ENCODE data around the gene INPP5B.

DNA sequence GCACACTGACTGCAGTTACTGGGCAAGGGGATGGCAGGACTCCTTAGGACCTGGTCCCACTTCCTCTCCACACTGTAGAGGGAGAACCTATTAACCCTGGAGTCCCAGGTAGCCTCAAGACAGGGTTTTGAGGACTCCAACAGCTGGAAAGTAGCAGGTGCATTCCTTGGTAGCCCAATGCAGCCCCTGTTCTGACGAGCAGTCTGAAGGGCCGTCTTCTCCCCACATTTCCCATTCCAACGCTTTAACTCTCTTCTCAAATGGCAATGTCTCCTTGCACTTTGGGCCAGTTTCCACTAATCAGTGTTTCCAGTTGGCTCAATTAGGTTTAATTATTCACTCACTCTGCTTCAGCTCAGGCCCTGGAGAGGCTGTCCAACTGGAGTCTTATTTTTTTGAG is 8.8 kb upstream of the INPP5B start:
- TF ChIP-seq, protein P1, sequence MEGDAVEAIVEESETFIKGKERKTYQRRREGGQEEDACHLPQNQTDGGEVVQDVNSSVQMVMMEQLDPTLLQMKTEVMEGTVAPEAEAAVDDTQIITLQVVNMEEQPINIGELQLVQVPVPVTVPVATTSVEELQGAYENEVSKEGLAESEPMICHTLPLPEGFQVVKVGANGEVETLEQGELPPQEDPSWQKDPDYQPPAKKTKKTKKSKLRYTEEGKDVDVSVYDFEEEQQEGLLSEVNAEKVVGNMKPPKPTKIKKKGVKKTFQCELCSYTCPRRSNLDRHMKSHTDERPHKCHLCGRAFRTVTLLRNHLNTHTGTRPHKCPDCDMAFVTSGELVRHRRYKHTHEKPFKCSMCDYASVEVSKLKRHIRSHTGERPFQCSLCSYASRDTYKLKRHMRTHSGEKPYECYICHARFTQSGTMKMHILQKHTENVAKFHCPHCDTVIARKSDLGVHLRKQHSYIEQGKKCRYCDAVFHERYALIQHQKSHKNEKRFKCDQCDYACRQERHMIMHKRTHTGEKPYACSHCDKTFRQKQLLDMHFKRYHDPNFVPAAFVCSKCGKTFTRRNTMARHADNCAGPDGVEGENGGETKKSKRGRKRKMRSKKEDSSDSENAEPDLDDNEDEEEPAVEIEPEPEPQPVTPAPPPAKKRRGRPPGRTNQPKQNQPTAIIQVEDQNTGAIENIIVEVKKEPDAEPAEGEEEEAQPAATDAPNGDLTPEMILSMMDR (IDR thresholded peaks at IDR 0.05; ENCODE audit: low read depth, low read length), result no peak
- no peak for TF ChIP-seq EZH2phosphoT487 (IDR thresholded peaks at IDR 0.05; ENCODE audit: low read depth)
